GM12878 (cell line): ENCODE measurements around the gene CELF2. TPM values are rescaled to one million over a fixed set of nuclear protein-coding genes. Genes with fewer than 3 reads are reported as not detected.

ENCODE experiments used
- ASH2L ChIP-seq: fragments of 300-600, 200-600 bp; sonication (generic); IDR thresholded peaks from 2 replicates; pipeline ENCODE4 v1.6.1; 2017; ENCODE audit warnings: low read depth, mild to moderate bottlenecking, borderline replicate concordance
- BACH1 ChIP-seq: fragments of 450-650 bp; IDR thresholded peaks from 2 replicates; pipeline ENCODE4 v1.6.1; 2017; ENCODE audit warnings: mild to moderate bottlenecking, borderline replicate concordance
- CBX3 ChIP-seq: fragments of 200-600 bp; sonication (generic); IDR thresholded peaks from 2 replicates; pipeline ENCODE4 v1.6.1; 2016; ENCODE audit warnings: low read depth, borderline replicate concordance
- ELK1 ChIP-seq: IDR thresholded peaks from 2 replicates; pipeline ENCODE4 v1.6.1; 2012; ENCODE audit warnings: low read depth, low read length, improper control_type of control experiment
- FOS ChIP-seq: IDR thresholded peaks from 3 replicates; pipeline ENCODE4 v1.6.1; 2011; ENCODE audit warnings: borderline replicate concordance; ENCODE audit not compliant: insufficient read length; ENCODE audit errors: extremely low read depth
- IKZF1 ChIP-seq: fragments of 450-650 bp; conservative IDR thresholded peaks from 2 replicates; pipeline ENCODE4 v1.6.1; 2017; ENCODE audit warnings: antibody characterized with exemption, mild to moderate bottlenecking
- IRF5 ChIP-seq: fragments of 450-650 bp; IDR thresholded peaks from 2 replicates; pipeline ENCODE4 v1.6.1; 2017; ENCODE audit warnings: borderline replicate concordance
- JUNB ChIP-seq: IDR thresholded peaks from 2 replicates; pipeline ENCODE4 v1.6.1; 2016; ENCODE audit warnings: antibody characterized with exemption, mild to moderate bottlenecking
- KAT2A ChIP-seq: conservative IDR thresholded peaks from 2 replicates; pipeline ENCODE4 v1.6.1; 2011; ENCODE audit warnings: low read depth, low read length; ENCODE audit not compliant: control insufficient read depth
- NFXL1 ChIP-seq: fragments of 450-650 bp; IDR thresholded peaks from 2 replicates; pipeline ENCODE4 v1.6.1; 2017; ENCODE audit warnings: antibody characterized with exemption, mild to moderate bottlenecking, borderline replicate concordance
- NKRF ChIP-seq: fragments of 450-650 bp; conservative IDR thresholded peaks from 2 replicates; pipeline ENCODE4 v1.6.1; 2017; ENCODE audit warnings: mild to moderate bottlenecking, moderate library complexity
- NR2F1 ChIP-seq: fragments of 450-650 bp; conservative IDR thresholded peaks from 2 replicates; pipeline ENCODE4 v1.6.1; 2017; ENCODE audit warnings: mild to moderate bottlenecking
- POLR2A ChIP-seq: IDR thresholded peaks from 2 replicates; pipeline ENCODE4 v1.6.1; 2011; ENCODE audit warnings: low read depth, mild to moderate bottlenecking, low read length
- RB1 ChIP-seq: fragments of 450-650 bp; formaldehyde crosslinking; IDR thresholded peaks from 2 replicates; pipeline ENCODE4 v1.6.1; 2017; ENCODE audit warnings: mild to moderate bottlenecking, borderline replicate concordance
- SIX5 ChIP-seq: IDR thresholded peaks from 2 replicates; pipeline ENCODE4 v1.6.1; 2011; ENCODE audit warnings: mild to moderate bottlenecking, low read depth, low read length, moderate library complexity; ENCODE audit not compliant: severe bottlenecking
- SMC3 ChIP-seq: IDR thresholded peaks from 2 replicates; pipeline ENCODE4 v1.6.1; 2011; ENCODE audit warnings: low read length, improper control_type of control experiment, borderline replicate concordance
- STAT1 ChIP-seq: fragments of 450-650 bp; conservative IDR thresholded peaks from 2 replicates; pipeline ENCODE4 v1.6.1; 2014; ENCODE audit warnings: antibody characterized with exemption, mild to moderate bottlenecking
- SUZ12 ChIP-seq: fragments of 200-600 bp; sonication (generic); IDR thresholded peaks from one replicate; pipeline ENCODE4 v1.6.1; 2018; ENCODE audit warnings: antibody characterized with exemption, mild to moderate bottlenecking; ENCODE audit not compliant: unreplicated experiment
- TBL1XR1 ChIP-seq: IDR thresholded peaks from 2 replicates; pipeline ENCODE4 v1.6.1; 2012; ENCODE audit warnings: low read depth, low read length, improper control_type of control experiment
- USF2 ChIP-seq: IDR thresholded peaks from 2 replicates; pipeline ENCODE4 v1.6.1; 2011; ENCODE audit warnings: low read depth, low read length, improper control_type of control experiment, borderline replicate concordance
- WRNIP1 ChIP-seq: IDR thresholded peaks from 2 replicates; pipeline ENCODE4 v1.6.1; 2011; ENCODE audit warnings: low read depth, low read length, improper control_type of control experiment, borderline replicate concordance
- ZBTB40 ChIP-seq: fragments of 450-650 bp; IDR thresholded peaks from 2 replicates; pipeline ENCODE4 v1.6.1; 2016; ENCODE audit warnings: mild to moderate bottlenecking, moderate library complexity, borderline replicate concordance
- ZNF622 ChIP-seq: fragments of 450-650 bp; IDR thresholded peaks from 2 replicates; pipeline ENCODE4 v1.6.1; 2017; ENCODE audit warnings: mild to moderate bottlenecking, inconsistent platforms
- polyA plus RNA-seq, 11 experiments: library from polyadenylated mRNA; depleted of rRNA in 4 of 11; unstranded in 6 of 11; stranded (reverse) in 5 of 11; fragments of >200 nt; fragmentation: Nextera tagmentation in 4 of 11; fragmentation: Illumina TruSeq in 1 of 11; extraction: Ambion mirVana in 4 of 11; extraction: Trizol in 1 of 11; gene quantifications; 1 replicate in 1 of 11; 2 replicates in 10 of 11; pipeline versions ENCODE4 v1.2.1 to v1.2.3, GENCODE V29; 2011 to 2016; ENCODE audit warnings: inconsistent platforms in 2 of 11, missing spikeins in 2 of 11, low read depth in 1 of 11
- total RNA-seq, 4 experiments: library from RNA; depleted of rRNA in 3 of 4; stranded (reverse); fragments of >200 nt in 3 of 4; fragmentation: Illumina TruSeq in 1 of 4; extraction: Trizol in 1 of 4; gene quantifications; 2 replicates each; pipeline versions ENCODE4 v1.2.1 to v1.2.3, GENCODE V29; 2013 to 2021

The CELF2 gene
- total and polyA plus RNA-seq, 10 of the 15 experiments (the other 5 are each of a cell fraction or from before 2014, with no cell fraction given): 20.8 to 129 (median 86.3) TPM

GRCh38 chr10:11175823-11176243 lies 158.2 kb downstream of the CELF2 start (continued):
- TF ChIP-seq ELK1 (no peak), SMC3 (peak; percentile 17; the same call in 1 of the 2 replicates), IKZF1 (peak; percentile 80), TBL1XR1 (peak; percentile 43; the same call in 1 of the 2 replicates), POLR2A (peak; percentile 58; the same call in 1 of the 2 replicates), STAT1 (no peak), NR2F1 (no peak), RB1 (no peak), USF2 (peak; percentile 70; the same call in 1 of the 2 replicates), BACH1 (peak; percentile 70; the same call in 1 of the 2 replicates), ZBTB40 (no peak), NKRF (peak; percentile 55), NFXL1 (no peak), ASH2L (no peak), SUZ12 (no peak), JUNB (peak; percentile 18), IRF5 (no peak), WRNIP1 (no peak; the same call in 1 of the 2 replicates), FOS (no peak), CBX3 (no peak), SIX5 (no peak), ZNF622 (no peak), KAT2A (no peak)
